ENCODE measurements around the gene CHMP1A.
"Not testable (repeated sequence)": the region's sequence is repeated elsewhere in the genome, so short reads cannot be mapped to it uniquely, and the experiment has no call there.

The CHMP1A gene

DNA sequence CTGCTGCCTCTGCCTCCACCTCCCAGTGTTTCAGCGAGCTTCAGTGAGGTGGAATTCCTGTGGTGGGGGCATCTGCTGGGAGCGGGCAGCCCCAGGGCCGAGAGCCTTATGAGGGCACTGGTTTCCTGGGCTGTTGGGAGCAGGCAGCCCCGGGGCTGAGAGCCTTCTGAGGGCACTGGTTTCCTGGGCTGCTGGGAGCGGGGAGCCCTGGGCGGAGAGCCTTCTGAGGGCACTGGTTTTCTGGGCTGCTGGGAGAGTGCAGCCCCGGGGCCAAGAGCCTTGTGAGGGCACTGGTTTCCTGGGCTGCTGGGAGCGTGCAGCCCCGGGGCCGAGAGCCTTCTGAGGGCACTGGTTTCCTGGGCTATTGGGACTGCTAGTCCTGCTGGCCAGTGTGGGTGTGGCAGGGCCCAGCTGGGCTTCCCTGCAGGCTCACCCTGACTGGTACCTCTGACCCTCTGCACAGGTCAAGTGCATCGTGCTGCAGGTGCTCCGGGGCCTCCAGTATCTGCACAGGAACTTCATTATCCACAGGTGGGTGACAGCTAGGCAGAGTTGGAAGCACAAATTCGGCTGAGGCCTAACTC, 34.6 kb upstream of the CHMP1A start:
- no peak for DNase-seq (ENCODE audit: low spot score)

DNA sequence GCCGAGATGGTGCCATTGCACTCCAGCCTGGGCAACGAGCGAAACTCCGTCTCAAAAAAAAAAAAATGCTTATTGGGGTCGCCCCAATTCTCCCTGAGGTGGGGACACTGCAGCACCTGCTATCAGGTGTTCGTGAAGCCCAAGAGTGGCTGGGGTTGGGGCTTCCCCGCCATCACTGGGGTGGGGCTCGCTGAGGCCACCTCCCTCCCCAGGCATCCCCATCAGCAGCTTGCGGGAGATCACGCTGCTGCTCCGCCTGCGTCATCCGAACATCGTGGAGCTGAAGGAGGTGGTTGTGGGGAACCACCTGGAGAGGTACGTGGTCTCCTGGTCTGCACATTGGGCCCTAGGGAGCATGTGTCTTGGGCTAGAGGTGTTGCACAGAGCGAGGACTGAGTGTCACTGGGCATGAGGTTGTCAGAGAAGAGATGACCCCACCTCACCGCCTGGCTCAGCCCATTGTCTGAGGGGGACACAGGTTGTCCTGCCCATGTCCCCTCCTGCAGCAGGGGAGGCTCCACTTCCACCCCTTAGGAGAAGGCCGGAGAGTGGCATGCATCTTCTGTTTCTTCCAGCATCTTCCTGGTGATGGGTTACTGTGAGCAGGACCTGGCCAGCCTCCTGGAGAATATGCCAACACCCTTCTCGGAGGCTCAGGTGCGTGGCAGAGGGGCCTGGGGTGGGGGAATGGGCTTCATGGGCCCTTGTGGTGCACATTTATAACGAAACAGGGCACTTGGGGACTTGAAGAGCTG, 33.9 kb upstream of the CHMP1A start:
- DNase-seq (ENCODE audit: low spot score), result no peak

DNA sequence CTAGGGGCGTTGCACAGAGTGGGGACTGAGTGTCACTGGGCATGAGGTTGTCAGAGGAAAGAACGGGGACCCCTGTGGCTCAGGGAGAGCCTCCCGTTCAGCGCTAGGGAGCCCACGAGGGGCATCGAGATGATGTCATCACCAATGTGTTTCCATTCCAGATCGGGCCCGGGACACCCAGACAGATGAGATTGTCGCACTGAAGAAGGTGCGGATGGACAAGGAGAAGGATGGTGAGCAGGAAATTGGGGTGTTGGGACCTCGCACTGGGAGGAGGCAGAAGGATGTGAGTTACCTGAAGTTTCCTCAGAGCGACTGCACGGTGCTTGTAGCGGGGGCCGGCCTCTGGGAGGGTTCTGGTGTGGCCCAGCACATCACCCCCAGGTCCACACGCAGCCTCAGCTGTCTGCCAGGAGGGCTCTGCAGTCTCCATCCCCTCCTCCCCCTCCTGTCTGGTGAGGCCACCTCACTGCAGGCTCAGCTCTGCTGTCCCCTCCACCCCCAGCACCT, 32.9 kb upstream of the CHMP1A start:
- DNase-seq (ENCODE audit: low spot score), result no peak

DNA sequence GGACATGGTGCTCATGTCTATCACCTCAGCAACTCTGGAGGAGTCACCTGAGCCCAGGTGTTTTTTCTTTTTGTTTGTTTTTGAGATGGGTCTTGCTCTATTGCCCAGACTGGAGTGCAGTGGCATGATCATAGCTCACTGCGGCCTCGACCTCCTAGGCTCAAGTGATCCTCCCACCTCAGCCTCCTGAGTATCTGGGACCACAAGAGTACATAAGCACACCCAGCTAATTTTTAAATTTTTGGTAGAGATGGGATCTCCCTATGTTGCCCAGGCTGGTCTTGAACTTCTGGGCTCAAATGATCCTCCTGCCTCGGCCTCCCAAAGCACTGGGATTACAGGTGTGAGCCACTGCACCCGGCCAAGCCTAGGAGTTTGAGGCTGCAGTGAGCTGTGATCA, 32.1 kb upstream of the CHMP1A start:
- DNase-seq (ENCODE audit: low spot score), result not testable (repeated sequence)

DNA sequence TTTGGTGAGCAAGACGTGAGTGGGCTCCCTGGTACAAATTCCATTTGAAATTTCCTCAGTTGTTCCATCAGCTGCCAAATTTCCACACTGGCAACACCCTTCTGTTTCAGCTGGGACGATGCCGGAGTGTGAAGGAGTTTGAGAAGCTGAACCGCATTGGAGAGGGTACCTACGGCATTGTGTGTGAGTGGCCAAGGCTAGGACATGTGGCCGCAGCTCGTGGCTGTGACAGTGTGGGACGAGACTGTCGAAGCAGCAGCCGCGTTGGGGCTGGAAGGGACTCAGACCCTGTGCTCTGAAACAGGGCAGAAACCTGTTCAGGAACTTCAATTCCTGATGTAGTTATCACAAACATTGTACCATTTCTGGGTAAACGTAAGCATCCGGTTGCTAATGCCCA, 31.6 kb upstream of the CHMP1A start:
- no peak for DNase-seq (ENCODE audit: low spot score)

DNA sequence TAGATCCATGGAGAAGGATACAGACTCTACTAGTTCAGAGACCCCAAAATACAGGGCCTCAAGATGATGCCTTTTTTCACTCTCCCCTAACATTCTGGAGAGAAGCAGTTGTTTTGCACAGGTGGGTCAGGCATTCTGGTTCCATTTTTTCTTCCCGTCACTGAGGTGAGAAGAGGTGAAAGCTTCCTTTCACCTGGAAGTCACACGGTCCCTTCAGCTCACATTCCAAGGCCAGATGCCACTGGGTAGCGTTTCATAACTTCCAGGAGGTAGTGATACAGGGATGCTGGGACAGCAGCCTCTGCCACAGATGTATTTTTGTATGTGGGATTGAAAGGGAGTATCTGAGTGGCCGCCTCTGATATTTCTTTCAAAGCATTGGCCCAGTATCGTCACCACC, 30.9 kb upstream of the CHMP1A start:
- DNase-seq (ENCODE audit: low spot score), result no peak

DNA sequence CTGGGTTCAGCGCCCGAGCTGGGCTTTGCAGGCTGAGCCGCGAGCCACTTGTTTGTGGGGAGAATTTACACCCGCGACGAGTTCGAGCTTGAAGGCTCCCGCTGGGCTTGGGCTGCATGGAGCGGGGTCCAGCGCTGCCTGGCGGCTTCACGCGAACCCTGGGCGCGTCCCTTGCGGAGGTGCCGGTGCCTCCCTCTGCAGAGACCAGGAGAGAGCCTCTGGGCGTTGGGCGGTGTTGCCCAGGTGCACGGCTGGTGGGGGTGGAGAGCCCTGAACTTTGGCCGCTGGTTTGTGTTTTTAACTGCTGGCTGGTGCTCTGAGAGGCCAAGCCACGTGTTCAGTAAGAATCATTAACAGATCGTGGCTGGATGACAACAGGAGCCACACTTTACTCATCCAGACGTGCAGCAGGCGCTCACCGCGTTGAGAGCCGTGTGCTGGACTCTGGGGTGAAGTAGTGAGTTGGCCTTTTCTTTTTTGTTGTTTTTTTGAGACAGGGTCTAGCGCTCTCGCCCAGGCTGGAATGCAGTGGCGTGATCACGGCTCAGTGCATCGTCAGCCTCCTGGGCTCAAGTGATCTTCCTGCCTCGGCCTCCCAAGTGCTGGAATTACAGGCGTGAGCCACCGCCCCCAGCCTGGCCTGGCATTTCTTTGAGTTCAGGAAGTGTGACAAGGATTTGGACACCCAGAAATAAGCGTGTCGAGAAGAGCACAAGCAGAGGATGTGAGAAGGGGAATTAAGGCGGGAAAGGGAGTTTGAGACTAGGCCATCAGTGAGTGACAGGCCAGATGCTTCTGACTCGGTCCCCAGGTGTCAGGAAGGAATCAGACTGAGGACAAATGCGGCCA, 29.8 kb upstream of the CHMP1A start:
- no peak for DNase-seq (ENCODE audit: low spot score)

DNA sequence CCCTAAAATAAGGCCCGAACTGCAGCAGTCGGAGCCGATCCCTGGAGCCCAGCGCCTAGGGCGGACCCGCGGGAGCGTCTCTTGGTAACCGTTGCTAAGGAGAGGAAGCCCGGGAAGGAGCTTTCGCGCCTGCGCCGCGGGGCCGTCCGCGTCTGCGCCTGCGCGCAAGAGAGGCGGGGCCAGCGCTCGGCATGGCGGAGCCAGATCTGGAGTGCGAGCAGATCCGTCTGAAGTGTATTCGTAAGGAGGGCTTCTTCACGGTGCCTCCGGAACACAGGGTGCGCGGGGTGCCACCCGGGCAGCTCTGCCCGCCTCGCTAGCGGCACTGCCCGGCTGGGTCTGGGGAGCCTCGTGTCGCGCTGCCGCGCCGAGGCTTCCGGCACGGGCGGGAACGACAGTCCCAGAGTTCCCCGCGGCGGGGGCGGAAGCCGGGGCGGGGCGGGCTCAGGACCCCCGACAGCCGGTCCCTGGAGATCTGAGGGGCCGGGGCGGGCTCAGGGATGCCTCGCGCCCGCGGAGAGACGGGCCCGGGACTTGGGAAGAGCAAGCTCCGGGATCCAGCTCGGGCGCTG, 29.1 kb upstream of the CHMP1A start, which contains the start of gene CDK10:
CDK10 (plus strand) TSS at position 170 of the 572 bp plus-strand sequence; CDS start at position 192, 22 bp downstream.
- DNase-seq (ENCODE audit: low spot score), result peak; percentile 97

DNA sequence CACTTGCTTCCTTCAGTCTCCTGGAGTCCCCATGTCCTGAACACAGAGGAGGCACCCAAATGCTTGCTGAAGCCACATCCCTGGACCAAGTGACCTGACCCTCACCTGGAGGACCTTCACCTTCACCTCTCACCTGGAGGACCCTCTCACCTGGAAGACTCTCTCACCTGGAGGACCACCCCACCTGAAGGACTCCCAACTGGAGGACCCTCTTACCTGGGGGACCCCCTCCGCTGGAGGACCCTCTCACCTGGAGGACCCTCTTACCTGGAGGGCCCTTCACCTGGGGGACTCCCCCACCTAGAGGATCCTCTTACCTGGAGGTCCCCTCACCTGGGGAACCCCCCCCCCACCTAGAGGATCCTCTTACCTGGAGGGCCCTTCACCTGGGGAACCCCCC, 28.4 kb upstream of the CHMP1A start:
- DNase-seq (ENCODE audit: low spot score), result no peak

DNA sequence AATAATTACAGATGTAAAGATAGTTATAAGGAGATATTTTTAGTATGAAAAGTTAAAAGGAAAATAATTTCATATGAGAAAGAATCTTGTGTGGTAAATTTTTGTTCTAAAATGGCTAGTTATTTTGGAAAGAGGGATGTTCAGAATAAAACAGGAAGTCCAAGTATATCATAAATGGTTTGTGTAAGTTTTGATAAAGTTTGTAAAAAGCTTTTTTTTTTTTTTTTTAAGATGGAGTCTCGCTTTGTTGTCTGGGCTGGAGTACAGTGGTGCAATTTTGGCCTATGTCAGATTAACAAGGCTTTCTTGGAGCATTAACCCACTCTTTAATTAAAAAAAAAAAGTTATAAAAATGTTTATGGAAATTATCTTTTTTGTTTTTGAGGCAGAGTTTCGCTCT, 20.8 kb upstream of the CHMP1A start:
- no peak for DNase-seq (ENCODE audit: low spot score)

DNA sequence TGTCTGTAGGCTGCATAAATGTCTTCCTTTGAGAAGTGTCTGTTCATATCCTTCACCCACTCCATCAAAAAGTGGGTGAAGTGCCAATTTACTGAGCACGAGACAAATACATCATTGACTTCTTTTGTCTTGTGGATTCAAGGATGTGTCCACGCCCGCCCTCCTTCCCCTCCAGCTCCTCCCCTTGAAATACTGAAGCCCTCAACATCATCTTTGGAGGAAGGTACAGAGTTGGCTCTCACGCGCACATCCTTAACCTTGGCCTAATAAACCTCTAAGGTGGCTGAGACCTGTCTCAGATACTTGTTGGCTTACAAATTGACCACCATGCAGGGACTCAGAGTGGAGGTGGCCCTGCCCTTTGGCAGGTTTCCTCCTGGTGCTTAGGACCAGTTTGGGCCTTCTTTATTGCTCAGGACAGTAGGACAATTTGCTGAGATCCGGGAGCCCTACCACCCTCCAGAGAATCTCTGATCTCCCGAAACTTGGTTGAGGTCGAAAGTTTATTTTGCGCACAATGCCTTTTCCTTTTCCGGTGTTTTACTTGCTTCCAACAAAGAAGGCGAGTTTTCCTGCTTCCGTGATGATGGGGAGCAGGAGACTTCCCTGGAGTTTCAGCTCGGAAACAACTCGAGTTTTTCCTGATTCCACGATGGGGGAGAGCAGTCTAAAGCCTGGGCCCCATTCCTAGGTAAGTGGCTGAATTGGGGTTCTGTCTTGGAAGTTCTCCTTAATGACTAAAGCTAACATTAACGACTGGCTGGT, 14.9 kb upstream of the CHMP1A start:
- no peak for DNase-seq (ENCODE audit: low spot score)

DNA sequence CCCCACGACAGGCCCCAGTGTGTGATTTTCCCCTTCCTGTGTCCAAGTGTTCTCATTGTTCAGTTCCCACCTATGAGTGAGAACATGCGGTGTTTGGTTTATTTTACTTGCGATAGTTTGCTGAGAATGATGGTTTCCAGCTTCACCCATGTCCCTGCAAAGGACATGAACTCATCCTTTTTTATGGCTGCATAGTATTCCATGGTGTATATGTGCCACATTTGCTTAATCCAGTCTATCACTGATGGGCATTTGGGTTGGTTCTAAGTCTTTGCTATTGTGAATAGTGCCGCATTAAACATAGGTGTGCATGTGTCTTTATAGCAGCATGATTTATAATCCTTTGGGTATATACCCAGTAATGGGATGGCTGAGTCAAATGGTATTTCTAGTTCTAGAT, 14.1 kb upstream of the CHMP1A start:
- not testable (repeated sequence) for DNase-seq (ENCODE audit: low spot score)

DNA sequence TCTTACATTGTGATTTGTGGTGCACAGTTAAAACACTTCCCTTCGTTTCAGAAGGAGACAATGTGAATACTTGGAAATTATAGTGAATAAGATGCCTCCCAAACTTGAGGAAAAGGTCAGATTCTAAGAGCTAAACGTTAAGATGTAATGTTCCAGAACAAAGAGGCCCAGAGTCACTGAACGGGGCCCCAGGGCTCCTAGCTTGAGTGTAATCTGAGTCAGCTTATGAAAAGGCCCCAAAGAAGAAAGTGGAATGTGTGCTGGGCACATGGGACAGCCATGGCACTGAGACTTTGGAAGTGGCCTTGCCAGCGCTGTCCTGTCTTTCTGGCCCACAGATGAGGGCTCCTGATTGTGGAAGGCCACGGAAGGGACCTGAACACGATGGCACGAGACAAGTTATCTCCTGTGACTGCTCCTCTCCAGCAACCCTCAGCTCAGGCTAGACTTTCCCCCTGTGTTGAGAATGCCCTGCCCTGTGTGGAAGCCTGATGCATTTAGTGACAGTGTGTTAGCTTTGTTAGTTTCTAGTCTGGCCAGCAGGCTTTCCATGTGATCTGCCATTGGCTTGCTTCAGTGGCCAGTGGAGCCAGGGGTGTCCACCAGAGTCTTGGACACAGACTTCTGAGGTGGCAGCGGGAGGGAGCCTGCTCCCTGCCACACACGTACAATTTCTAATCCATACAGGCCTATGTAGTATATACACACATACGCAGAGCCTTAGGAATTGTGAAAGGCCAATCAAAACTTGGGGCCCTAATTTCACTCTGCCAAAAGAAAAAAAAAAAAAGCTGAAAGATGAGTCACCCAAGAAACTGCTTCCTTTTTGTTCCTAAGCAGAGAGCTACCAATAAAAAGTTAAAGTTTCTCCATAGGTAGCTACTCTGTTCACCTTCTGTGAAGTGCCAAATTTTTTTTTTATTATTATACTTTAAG, 13.3 kb upstream of the CHMP1A start:
- DNase-seq (ENCODE audit: low spot score), result no peak

DNA sequence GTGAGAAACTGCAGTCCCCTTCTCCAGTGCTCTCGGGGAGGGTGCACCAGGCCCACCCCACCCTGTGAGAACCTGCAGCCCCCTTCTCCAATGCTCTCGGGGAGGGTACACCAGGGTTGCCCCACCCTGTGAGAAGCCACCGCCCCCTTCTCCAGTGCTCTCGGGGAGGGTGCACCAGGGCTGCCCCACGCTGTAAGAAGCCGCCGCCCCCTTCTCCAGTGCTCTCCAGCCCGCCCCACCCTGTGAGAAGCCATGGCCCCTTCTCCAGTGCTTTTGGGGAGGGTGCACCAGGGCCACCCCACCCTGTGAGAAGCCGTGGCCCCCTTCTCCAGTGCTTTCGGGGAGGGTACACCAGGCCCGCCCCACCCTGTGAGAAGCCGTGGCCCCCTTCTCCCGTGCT, 12.2 kb upstream of the CHMP1A start:
- DNase-seq (ENCODE audit: low spot score), result no peak

DNA sequence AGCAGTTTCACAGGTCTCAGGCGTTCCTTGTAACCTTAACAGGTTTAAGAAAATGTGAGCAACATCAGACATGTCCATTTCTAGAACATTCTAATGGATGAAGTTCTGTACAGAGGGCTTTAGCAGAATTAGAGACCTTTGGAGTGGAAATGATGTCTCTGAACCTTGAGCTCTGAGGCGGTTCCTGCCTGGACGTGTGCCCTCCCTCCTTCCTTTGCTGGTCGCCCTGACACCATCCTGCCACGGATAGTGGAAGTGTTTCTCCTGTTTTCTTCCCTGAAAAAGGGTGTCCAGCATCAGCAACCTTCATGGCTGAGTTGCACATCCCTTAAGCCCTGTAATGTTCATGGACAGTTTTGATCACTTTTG, 11.3 kb upstream of the CHMP1A start:
- DNase-seq (ENCODE audit: low spot score), result no peak

DNA sequence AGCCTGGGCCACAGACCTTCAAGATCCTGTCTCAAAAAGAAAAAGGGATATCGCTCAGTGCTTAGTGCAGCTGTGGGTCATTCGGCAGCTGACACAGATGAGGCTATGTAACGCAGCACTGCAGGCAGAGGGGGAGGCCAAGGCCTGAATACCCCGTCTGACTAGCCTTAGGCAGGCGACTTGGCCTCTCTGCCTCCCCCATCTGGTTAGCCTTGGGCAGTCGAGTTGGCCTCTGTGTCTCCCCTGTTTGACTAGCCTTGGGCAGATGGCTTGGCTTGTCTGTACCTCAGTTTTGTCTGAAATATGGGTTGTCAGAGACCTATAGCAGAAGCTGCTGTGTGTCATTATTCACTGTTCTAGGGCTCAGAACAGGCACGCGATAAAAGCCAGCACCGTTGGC, 10.1 kb upstream of the CHMP1A start:
- DNase-seq (ENCODE audit: low spot score), result no peak

DNA sequence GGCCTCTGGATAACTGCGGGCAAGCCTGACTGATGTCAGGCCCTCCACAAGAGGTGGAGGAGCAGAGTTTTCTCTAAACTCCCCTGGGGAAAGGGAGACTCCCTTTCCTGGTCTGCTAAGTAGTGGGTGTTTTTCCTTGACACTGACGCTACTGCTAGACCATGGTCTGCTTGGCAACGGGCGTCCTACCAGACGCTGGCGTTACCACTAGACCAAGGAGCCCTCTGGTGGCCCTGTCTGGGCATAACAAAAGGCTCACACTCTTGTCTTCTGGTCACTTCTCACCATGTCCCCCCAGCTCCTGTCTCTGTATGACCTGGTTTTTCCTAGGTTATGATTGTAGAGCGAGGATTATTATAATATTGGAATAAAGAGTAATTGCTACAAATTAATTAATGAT, 9.5 kb upstream of the CHMP1A start:
- DNase-seq (ENCODE audit: low spot score), result not testable (repeated sequence)

DNA sequence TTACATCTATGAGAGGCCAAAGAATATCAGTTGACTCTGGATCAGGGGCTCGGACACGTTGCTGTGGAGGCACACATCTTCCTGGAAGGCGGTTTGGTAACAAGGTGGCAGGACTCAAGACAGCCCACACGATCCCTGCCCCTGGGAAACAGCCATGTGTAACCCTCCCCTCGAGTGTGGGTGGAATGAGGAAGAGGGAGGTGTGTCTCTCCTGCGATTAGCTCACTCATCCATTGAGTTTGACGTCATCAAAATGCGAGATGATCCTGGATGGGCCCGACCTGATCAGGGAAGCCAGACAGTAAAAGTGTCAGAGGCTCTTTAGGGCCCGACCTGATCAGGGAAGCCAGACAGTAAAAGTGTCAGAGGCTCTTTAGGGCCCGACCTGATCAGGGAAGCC, 6.7 kb upstream of the CHMP1A start:
- not testable (repeated sequence) for DNase-seq (ENCODE audit: low spot score)

DNA sequence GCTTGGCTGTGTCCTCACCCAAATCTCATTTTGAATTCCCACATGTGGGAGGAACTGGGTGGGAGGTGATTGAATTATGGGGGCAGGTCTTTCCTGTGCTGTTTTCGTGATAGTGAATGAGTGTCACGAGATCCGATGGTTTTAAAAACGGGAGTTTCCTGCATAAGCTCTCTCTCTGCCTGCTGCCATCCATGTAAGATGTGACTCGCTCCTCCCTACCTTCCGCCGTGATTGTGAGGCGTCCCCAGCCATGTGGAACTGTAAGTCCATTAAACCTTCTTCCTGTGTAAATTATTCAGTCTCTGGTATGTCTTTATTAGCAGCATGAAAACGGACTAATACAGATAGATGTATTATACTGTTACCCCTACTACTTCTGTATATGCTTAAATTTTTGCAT, 3.7 kb upstream of the CHMP1A start:
- no peak for DNase-seq (ENCODE audit: low spot score)

DNA sequence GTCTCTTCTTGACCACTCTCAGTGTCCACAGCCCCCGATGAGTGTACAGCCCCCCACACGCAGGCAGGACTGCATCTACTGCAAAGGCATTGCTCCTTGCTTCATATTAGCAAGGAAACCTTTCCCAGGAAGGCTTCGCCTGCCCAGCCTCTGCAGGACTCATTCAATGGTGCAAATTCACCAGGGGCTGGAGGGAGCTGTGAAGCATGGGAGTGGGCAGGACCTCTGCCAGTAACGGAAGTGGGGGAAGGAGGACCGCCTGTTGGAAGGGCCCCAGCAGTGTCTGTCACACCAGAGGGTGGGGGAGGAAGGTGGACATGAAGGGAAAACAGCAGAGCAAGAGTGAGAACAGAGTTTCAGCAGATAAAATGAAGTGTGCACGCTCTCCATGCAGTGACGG, 2.6 kb upstream of the CHMP1A start:
- DNase-seq (ENCODE audit: low spot score), result no peak
